Endodermal cell (in vitro differentiated cells): Measurements from ENCODE around the gene TACC2. TPM values are rescaled to one million over a fixed set of nuclear protein-coding genes. Genes with fewer than 3 reads are reported as not detected.
A peak's percentile ranks its signal among the peaks of the same experiment; 100 is the strongest.

Source experiments
- DNase-seq: peaks from one replicate; pipeline ENCODE4 v3.0.0-alpha.2; 2017
- H3K27ac ChIP-seq: 2 replicates; pipeline ENCODE4 v1.5.1; 2013; ENCODE audit warnings: mild to moderate bottlenecking, low read depth, low read length, moderate library complexity
- H3K27me3 ChIP-seq: 2 replicates; pipeline ENCODE4 v1.6.1; 2013; ENCODE audit warnings: mild to moderate bottlenecking, low read length, moderate library complexity; ENCODE audit not compliant: insufficient read depth, control insufficient read depth, poor library complexity, severe bottlenecking
- H3K36me3 ChIP-seq: 2 replicates; pipeline ENCODE4 v1.7.0; 2013; ENCODE audit warnings: mild to moderate bottlenecking, low read length, moderate library complexity; ENCODE audit not compliant: control insufficient read depth, insufficient read depth
- H3K4me1 ChIP-seq: one replicate; pipeline ENCODE4 v1.7.0; 2013; ENCODE audit warnings: low read length; ENCODE audit not compliant: control insufficient read depth, insufficient read depth
- H3K4me3 ChIP-seq: 2 replicates; pipeline ENCODE4 v1.5.1; 2013; ENCODE audit warnings: mild to moderate bottlenecking, low read length, moderate library complexity
- H3K9ac ChIP-seq: 2 replicates; pipeline ENCODE4 v1.6.1; 2013; ENCODE audit warnings: mild to moderate bottlenecking, low read length, moderate library complexity; ENCODE audit not compliant: poor library complexity, severe bottlenecking; ENCODE audit errors: extremely low read depth
- H3K9me3 ChIP-seq: 2 replicates; pipeline ENCODE4 v1.6.1; 2013; ENCODE audit warnings: mild to moderate bottlenecking, low read length, moderate library complexity; ENCODE audit not compliant: control insufficient read depth
- H3K27ac Mint-ChIP-seq: 2 replicates; pipeline ENCODE4 v1.8.0; 2020; ENCODE audit warnings: mixed read lengths
- H3K27me3 Mint-ChIP-seq: 2 replicates; pipeline ENCODE4 v1.8.0; 2021; ENCODE audit warnings: mild to moderate bottlenecking, mixed read lengths; ENCODE audit not compliant: insufficient read depth
- H3K36me3 Mint-ChIP-seq: 2 replicates; pipeline ENCODE4 v1.8.0; 2020; ENCODE audit warnings: low read depth, mixed read lengths
- H3K4me1 Mint-ChIP-seq: 2 replicates; pipeline ENCODE4 v1.8.0; 2020; ENCODE audit warnings: mixed read lengths
- H3K4me3 Mint-ChIP-seq: 2 replicates; pipeline ENCODE4 v1.8.0; 2020; ENCODE audit warnings: mild to moderate bottlenecking, moderate library complexity, mixed read lengths
- H3K9me3 Mint-ChIP-seq: 2 replicates; pipeline ENCODE4 v1.8.0; 2020; ENCODE audit warnings: mild to moderate bottlenecking, mixed read lengths
- WGBS, 2 experiments: methylation state at CpG; one replicate each; pipeline versions ENCODE4 v1.1.5 to v1.1.7; 2013; ENCODE audit warnings: missing lambda C conversion rate in 2 of 2, mixed read lengths in 1 of 2; ENCODE audit not compliant: insufficient coverage in 1 of 2, insufficient read length in 1 of 2; 5-methylcytosine and 5-hydroxymethylcytosine counted together
- total RNA-seq, 2 donors: library from RNA; stranded (reverse); fragmentation: NEBNext Ultra II Directional in 1 of 2; extraction: Animal tissue kit (Norgen Biotek cat#: 25700) in 1 of 2; gene quantifications; 2 replicates in 1 of 2; 3 replicates in 1 of 2; pipeline ENCODE4 v1.2.1, GENCODE V29; 2021
- TF ChIP-seq, protein P1 (sequence below): fragments of 200-600 bp; sonication (generic); conservative IDR thresholded peaks from 2 replicates; pipeline ENCODE4 v1.5.0; 2021; ENCODE audit warnings: antibody characterized with exemption, mild to moderate bottlenecking

Gene TACC2
- total RNA-seq, 2 donors from 2014 or later = 24.5 to 34.1 TPM

- no peak overlapping the region for H3K4me3 Mint-ChIP-seq
- TF ChIP-seq, protein P1, sequence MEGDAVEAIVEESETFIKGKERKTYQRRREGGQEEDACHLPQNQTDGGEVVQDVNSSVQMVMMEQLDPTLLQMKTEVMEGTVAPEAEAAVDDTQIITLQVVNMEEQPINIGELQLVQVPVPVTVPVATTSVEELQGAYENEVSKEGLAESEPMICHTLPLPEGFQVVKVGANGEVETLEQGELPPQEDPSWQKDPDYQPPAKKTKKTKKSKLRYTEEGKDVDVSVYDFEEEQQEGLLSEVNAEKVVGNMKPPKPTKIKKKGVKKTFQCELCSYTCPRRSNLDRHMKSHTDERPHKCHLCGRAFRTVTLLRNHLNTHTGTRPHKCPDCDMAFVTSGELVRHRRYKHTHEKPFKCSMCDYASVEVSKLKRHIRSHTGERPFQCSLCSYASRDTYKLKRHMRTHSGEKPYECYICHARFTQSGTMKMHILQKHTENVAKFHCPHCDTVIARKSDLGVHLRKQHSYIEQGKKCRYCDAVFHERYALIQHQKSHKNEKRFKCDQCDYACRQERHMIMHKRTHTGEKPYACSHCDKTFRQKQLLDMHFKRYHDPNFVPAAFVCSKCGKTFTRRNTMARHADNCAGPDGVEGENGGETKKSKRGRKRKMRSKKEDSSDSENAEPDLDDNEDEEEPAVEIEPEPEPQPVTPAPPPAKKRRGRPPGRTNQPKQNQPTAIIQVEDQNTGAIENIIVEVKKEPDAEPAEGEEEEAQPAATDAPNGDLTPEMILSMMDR = no peak
- no peak overlapping the region for H3K27ac Mint-ChIP-seq
- DNase-seq = no peak
- peaks cover 11% of the 10 kb centered on the region for H3K4me1 Mint-ChIP-seq
- Histone ChIP-seq H3K9ac (no peak overlapping the region), H3K4me3 (no peak overlapping the region), H3K4me1 (no peaks in the 10 kb centered on the region), H3K27me3 (no peaks in the 10 kb centered on the region), H3K9me3 (no peaks in the 10 kb centered on the region), H3K36me3 (no peaks in the 10 kb centered on the region), H3K27ac (no peak overlapping the region)
- no peaks in the 10 kb centered on the region for H3K36me3 Mint-ChIP-seq
- H3K9me3 Mint-ChIP-seq = no peaks in the 10 kb centered on the region
- WGBS, 2 experiments = 96 to 97% methylated on average over 9 to 10 of the region's 10 CpGs
- no peaks in the 10 kb centered on the region for H3K27me3 Mint-ChIP-seq
Observed at GRCh38 chr10:122050311-122050710, 61.3 kb downstream of the TACC2 start.

DNA sequence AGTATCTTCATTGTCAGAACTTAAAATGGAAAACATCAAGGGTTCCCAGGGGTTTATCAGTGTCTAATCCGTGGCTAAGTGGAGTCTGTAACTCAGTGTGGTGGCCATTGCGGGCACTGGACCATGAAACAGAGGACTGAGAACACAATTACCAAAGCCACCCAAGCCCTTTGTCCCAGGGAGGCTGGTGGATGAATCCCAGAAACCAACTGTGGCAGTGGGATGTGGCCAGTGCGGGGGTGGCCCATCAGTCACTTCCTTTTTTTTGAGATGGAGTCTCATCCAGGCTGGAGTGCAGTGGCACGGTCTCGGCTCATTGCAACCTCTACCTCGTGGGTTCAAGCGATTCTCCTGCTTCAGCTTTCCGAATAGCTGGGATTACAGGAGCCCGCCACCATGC lies 61.8 kb downstream of the TACC2 start:
- no peaks in the 10 kb centered on the region for H3K36me3 Mint-ChIP-seq
- no peaks in the 10 kb centered on the region for H3K27me3 Mint-ChIP-seq
- H3K36me3 ChIP-seq = no peaks in the 10 kb centered on the region
- H3K27me3 ChIP-seq = no peaks in the 10 kb centered on the region
- H3K4me3 ChIP-seq = no peak overlapping the region
- H3K9me3 ChIP-seq = no peaks in the 10 kb centered on the region
- TF ChIP-seq, protein P1 = no peak
- H3K4me3 Mint-ChIP-seq = no peak overlapping the region
- H3K27ac Mint-ChIP-seq = no peak overlapping the region
- peaks cover 11% of the 10 kb centered on the region for H3K4me1 Mint-ChIP-seq
- WGBS, 2 experiments = 92 to 98% methylated on average over 5 to 9 of the region's 9 CpGs
- no peaks in the 10 kb centered on the region for H3K9me3 Mint-ChIP-seq
- H3K4me1 ChIP-seq = no peaks in the 10 kb centered on the region
- no peak overlapping the region for H3K27ac ChIP-seq
- H3K9ac ChIP-seq = no peak overlapping the region
- peak; percentile 24 for DNase-seq

DNA sequence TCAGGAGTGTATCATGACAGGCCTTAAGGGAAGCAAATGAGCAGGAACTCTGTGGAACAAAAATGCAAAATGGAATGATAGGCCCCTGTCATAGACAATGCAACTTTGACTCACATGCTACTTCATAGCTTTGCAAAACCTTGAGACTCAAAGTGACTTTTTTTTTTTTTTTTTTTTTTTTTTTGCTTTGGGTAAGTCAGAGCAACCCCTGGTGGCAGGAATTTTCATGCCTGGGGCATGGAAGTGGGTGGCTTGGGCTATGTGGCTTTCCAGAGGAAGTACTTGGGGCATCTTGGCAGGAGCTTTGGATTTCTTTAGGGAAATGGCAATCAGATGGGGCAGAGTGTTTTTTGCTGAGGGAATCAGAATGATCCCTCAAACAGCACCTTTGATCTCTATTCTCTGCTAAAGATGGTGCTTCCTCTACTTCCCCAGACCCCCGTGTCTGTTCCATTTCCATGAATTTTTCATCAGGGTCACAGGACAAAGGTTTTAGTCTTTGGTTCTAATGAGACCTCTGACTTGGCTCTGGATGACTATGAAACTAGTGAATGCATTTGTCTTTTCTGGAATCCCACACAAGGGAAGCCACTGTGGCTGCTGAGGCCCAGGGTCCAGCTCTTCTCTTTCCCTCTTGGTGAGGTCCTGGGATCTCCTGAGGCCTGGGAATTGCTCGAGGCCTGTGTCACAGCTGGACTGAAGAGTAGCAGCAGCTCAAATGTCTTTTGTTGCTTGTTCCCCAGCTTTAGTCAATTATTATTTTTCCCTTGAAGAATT lies 62.8 kb downstream of the TACC2 start:
- 82 to 93% methylated on average over 2 of the region's 2 CpGs for WGBS, 2 experiments
- H3K4me1 ChIP-seq = no peaks in the 10 kb centered on the region
- Mint-ChIP-seq H3K4me3 (no peak overlapping the region), H3K4me1 (peaks cover 15% of the 10 kb centered on the region), H3K27ac (peak overlapping the region; percentile 17), H3K27me3 (no peaks in the 10 kb centered on the region), H3K36me3 (no peaks in the 10 kb centered on the region), H3K9me3 (no peaks in the 10 kb centered on the region)
- DNase-seq = peak; percentile 92
- no peak overlapping the region for H3K4me3 ChIP-seq
- H3K9ac ChIP-seq = no peak overlapping the region
- H3K27me3 ChIP-seq = no peaks in the 10 kb centered on the region
- H3K27ac ChIP-seq = no peak overlapping the region
- H3K9me3 ChIP-seq = no peaks in the 10 kb centered on the region
- H3K36me3 ChIP-seq = no peaks in the 10 kb centered on the region
- TF ChIP-seq, protein P1 = peak; percentile 87
